NCI-H82 treated with DMSO at 0.1 percent for 48 hours (cell line): ENCODE results near the gene SLC16A5.
A peak's percentile ranks its signal among the peaks of the same experiment; 100 is the strongest.
"Not testable (repeated sequence)": the region's sequence is repeated elsewhere in the genome, so short reads cannot be mapped to it uniquely, and the experiment has no call there.

Experiments
- DNase-seq: peaks from one replicate; lab custom pipeline; 2025; ENCODE audit not compliant: unreplicated experiment; lab: John Stamatoyannopoulos, UW

Gene SLC16A5

DNA sequence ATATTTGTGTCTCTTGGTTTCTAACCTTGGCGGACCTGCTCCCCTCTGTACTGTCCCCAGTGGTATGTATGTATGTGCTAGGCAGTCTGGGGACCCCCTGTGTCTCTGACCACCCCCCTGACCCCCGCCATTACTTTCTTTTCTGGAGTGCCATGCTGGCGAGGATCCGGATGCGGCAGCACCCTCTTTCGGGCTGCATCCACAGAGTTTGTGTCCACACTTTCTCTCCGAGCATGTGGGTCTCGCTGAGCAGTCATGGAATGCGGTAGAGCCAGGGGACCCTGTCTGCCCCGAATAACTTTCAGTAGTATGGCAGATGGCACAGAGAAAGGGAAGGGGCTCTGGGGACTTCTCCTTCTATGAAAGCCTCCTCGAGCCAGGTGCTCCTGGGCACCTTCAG is 23.7 kb upstream of the SLC16A5 start:
- DNase-seq: no peak

DNA sequence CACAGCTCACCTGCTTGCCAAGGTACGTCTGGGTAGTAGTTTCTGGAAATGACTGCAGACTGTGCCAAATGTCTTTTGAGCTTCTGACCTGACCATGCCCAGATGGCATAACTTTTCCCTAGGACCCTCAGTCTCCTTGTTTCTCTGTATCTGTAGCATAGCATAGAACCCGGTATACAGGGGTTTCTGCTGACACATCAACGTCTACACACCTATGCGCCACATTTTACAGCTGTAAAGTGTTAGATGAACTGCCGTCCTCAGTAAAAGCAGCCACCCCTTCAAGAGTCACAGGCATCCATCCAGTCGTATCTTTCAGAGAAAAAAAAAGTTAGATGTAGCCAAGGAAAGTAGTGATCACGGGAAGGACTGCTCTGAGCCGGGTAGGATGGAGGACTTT is 23.3 kb upstream of the SLC16A5 start:
- DNase-seq: no peak

- no peak for DNase-seq
Measured at GRCh38 chr17:75064867-75065561, 22.7 kb upstream of the SLC16A5 start.

DNA sequence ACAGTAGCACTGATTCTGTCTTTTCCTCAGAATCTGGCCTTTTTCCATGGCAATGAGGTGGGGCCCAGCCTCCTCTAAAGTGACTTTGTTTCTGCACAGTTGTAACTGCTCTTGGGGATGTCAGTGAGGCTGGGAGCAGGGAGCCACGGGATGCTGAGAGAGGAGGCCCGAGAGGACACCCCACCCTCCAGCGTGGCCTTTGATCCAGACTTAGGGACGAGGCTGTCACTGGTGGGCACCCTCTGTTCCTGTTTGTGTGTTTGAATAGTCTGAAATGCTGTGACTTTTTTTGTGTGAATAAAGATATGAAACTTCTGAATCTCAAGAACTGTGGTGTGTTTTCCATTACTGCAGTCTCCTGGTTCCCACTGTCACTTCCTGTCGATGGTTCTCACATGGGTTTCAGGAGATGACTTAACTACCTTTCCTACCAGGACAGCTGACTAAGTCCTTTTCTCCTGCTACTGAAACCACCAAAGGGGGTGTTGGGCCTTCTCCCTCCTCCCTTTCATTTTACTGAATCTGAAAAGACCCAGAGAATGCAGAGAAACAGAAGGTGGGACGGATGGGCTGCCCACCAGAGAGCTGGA is 22.1 kb upstream of the SLC16A5 start:
- DNase-seq: no peak

GRCh38 chr17:75067856-75068255 is 19.9 kb upstream of the SLC16A5 start:
- no peak for DNase-seq

GRCh38 chr17:75068750-75069149 is 19.0 kb upstream of the SLC16A5 start:
- no peak for DNase-seq

- no peak for DNase-seq
Measured at GRCh38 chr17:75069783-75070182, 18.0 kb upstream of the SLC16A5 start.

GRCh38 chr17:75071478-75072271 is 16.1 kb upstream of the SLC16A5 start:
- DNase-seq: not testable (repeated sequence)

- DNase-seq: not testable (repeated sequence)
Measured at GRCh38 chr17:75072909-75073308, 14.8 kb upstream of the SLC16A5 start.

- no peak for DNase-seq
Measured at GRCh38 chr17:75073618-75074047, 14.1 kb upstream of the SLC16A5 start.

DNA sequence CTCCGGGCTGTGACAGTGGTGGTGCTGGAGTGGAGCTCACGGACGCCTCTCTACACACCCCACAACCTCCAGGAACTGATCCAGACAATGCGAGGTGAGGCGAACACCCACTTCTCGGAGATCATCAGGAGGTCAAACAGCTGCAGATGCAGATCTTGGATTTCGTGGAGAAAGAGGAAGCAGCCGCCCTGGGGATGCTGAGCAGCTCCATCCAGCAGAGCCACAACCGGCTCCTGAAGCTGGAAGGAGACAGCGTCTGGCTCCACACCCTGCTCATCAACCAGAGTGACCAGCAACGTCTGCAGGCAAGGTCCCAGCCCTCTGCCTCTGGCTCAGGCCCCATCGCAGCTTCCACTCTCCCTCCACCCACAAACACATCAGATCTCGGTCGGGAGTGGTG is 13.2 kb upstream of the SLC16A5 start:
- DNase-seq: no peak

GRCh38 chr17:75075597-75076336 is 12.0 kb upstream of the SLC16A5 start:
- no peak for DNase-seq

DNA sequence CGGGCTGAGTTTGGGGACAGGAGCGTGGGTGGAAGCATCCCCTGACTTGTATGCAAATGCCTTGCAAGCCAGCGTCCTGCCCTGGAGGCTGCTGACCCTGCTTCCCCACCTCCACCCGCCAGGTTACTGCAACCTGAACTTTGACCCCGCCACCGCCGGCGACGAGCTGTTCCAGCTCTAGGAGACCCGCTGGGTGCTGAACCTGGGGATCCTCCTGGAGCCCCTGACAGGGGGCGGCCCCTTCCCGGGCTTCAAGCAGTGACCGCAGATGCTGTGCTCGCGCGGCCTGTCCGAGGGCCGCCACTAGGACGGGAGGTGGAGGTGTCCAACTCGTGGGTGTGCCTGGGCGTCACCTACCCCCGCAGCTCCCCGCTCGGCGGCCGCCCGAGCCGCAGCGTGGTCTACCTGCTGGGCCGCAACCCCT is 10.7 kb upstream of the SLC16A5 start:
- no peak for DNase-seq

- no peak for DNase-seq
Measured at GRCh38 chr17:75077496-75078283, 10.1 kb upstream of the SLC16A5 start.

DNA sequence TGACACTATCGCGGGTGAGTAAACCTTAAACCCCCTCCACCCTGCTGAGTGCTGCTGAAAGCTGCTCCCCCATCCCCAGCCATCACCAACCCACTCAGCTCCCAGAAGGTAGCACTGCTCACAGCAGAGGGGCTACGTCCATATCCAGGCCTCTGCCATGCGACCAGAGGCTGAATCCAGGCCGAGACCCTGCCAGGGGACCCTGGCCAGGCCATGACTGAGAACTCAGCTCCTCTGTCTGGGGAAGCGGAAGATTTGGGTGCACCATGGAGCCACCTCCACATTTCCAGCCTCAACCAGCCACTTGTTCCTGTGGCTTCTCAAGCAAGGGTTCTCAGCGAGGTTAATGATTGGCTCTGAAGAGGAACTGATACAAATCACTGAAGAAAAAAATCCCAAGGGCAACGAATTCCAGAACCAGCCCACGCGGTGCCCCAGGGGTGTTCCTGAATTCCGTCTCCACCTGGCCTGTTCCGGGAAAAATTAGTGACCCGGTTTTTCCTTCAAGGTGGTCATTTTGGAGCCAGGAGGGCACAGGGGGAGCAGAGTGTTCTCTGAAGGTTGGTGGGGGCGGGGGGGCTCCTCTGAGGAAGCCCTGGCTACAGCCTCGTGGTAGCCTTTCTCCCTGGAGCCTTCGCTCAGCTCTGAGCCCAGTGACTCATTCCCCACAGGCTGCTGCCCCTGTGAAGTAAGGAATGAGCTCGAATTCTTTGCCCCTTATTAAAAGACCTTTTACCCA is 9.3 kb upstream of the SLC16A5 start:
- no peak for DNase-seq

DNA sequence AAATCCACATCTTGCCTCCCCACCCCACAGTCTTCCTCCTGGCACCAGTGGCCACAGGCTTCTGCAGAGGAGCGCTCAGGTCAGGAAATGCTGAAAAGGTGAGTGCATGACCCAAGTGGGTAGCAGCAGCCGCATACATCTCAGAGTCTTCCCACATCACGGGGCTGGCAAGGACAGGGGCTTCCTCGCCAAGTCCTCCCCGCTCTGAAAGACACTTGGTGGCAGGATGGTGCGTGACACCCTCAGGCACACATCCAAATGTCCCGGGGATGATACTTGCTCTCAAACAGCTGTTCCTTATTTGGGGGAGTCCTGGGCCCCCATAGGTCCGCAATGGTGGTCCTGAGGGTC is 8.8 kb upstream of the SLC16A5 start:
- DNase-seq: no peak

- peak; percentile 23 for DNase-seq
Measured at GRCh38 chr17:75081611-75082540, 5.9 kb upstream of the SLC16A5 start.

DNA sequence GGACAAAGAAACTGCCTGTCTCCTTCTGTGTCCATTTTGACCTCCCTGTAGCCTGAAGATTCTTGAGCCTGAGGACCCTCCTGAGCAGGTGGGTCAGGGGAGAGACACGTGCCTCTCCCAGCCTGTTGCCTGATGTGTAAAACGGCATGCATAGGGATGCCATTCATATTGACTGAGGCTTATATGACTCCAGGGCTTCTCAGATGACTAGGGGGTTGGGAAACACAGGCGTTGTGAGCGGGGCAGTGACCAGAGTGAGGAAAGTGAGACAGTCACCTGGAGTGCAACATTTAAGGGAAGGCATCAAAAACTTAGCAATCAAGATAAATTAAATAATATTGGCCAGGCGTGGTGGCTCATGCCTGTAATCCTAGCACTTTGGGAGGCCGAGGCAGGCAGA is 5.1 kb upstream of the SLC16A5 start:
- no peak for DNase-seq
